Measurements from ENCODE around the gene COPS3.

COPS3 gene

GRCh38 chr17:17243163-17243562 is 37.9 kb downstream of the COPS3 start:
- DNase-seq (ENCODE audit: low read depth, low spot score) = no peak

GRCh38 chr17:17242246-17242645 is 38.8 kb downstream of the COPS3 start:
- no peak for DNase-seq (ENCODE audit: low read depth, low spot score)

- DNase-seq (ENCODE audit: low read depth, low spot score) = no peak
Observed at GRCh38 chr17:17241656-17242055, 39.4 kb downstream of the COPS3 start.

GRCh38 chr17:17239832-17240231 is 41.2 kb downstream of the COPS3 start:
- no peak for DNase-seq (ENCODE audit: low read depth, low spot score)

- DNase-seq (ENCODE audit: low read depth, low spot score) = peak; percentile 91
Observed at GRCh38 chr17:17237026-17237799, 43.8 kb downstream of the COPS3 start, which contains the start of gene FLCN. TSS of gene FLCN (minus strand) at chr17:17237168. CDS start at chr17:17228137, 9,031 bp downstream.

- DNase-seq (ENCODE audit: low read depth, low spot score) = peak; percentile 46
Observed at GRCh38 chr17:17236295-17237025, 44.6 kb downstream of the COPS3 start.

GRCh38 chr17:17235212-17236174 is 45.6 kb downstream of the COPS3 start:
- DNase-seq (ENCODE audit: low read depth, low spot score) = peak; percentile 69

- no peak for DNase-seq (ENCODE audit: low read depth, low spot score)
Observed at GRCh38 chr17:17232303-17232621, 48.8 kb downstream of the COPS3 start.

- DNase-seq (ENCODE audit: low read depth, low spot score) = no peak
Observed at GRCh38 chr17:17231621-17232302, 49.3 kb downstream of the COPS3 start.

GRCh38 chr17:17229416-17230384 is 51.3 kb downstream of the COPS3 start:
- no peak for DNase-seq (ENCODE audit: low read depth, low spot score)

- no peak for DNase-seq (ENCODE audit: low read depth, low spot score)
Observed at GRCh38 chr17:17228521-17229279, 52.3 kb downstream of the COPS3 start.

- DNase-seq (ENCODE audit: low read depth, low spot score) = no peak
Observed at GRCh38 chr17:17227608-17228520, 53.2 kb downstream of the COPS3 start.

- DNase-seq (ENCODE audit: low read depth, low spot score) = no peak
Observed at GRCh38 chr17:17226451-17227265, 54.4 kb downstream of the COPS3 start.

- DNase-seq (ENCODE audit: low read depth, low spot score) = no peak
Observed at GRCh38 chr17:17225901-17226300, 55.1 kb downstream of the COPS3 start.

GRCh38 chr17:17224137-17224536 is 56.9 kb downstream of the COPS3 start:
- DNase-seq (ENCODE audit: low read depth, low spot score) = no peak

GRCh38 chr17:17223736-17224135 is 57.3 kb downstream of the COPS3 start:
- DNase-seq (ENCODE audit: low read depth, low spot score) = no peak

- DNase-seq (ENCODE audit: low read depth, low spot score) = no peak
Observed at GRCh38 chr17:17221329-17221728, 59.7 kb downstream of the COPS3 start.
